BJ (cell line): ENCODE data around the gene PRRC2C. TPM values are rescaled to one million over a fixed set of nuclear protein-coding genes. Genes with fewer than 3 reads are reported as not detected.

Source experiments
- CTCF ChIA-PET: fragments of 350-600 bp; formaldehyde crosslinking; extraction: SDS; loops from one replicate; lab custom pipeline; 2021; ENCODE audit warnings: antibody characterized with exemption, inconsistent platforms; lab: Yijun Ruan, JAX
- POLR2A ChIA-PET: fragments of 300-600 bp; sonication (Branson Sonifier 250); formaldehyde crosslinking; extraction: SDS; loops from one replicate; lab custom pipeline; 2021; ENCODE audit warnings: antibody characterized with exemption; lab: Charles Lee
- DNase-seq: peaks from one replicate; pipeline ENCODE4 v3.0.0-alpha.2; 2011; ENCODE audit warnings: low read depth
- H3K27me3 ChIP-seq: 2 replicates; pipeline ENCODE4 v1.6.0; 2011; ENCODE audit warnings: low read length; ENCODE audit not compliant: control insufficient read depth, insufficient read depth
- H3K36me3 ChIP-seq: 2 replicates; pipeline ENCODE4 v1.5.1; 2011; ENCODE audit warnings: low read length; ENCODE audit not compliant: control insufficient read depth, insufficient read depth
- H3K4me3 ChIP-seq: 2 replicates; pipeline ENCODE4 v1.5.1; 2011; ENCODE audit warnings: low read depth, mild to moderate bottlenecking, control low read depth, low read length
- polyA plus RNA-seq: library from polyadenylated mRNA; depleted of rRNA; stranded (reverse); fragments of >200 nt; gene quantifications from 2 replicates; pipeline ENCODE4 v1.2.3, GENCODE V29; 2011
- TF ChIP-seq, protein P1 (sequence below): IDR thresholded peaks from 2 replicates; pipeline ENCODE4 v1.5.1; 2011; ENCODE audit warnings: low read depth, mild to moderate bottlenecking, control low read depth, inconsistent platforms, low read length, moderate library complexity; ENCODE audit not compliant: insufficient read depth

The PRRC2C gene
- polyA plus RNA-seq, 1 experiment, result 27.2 TPM

- TF ChIP-seq, protein P1, sequence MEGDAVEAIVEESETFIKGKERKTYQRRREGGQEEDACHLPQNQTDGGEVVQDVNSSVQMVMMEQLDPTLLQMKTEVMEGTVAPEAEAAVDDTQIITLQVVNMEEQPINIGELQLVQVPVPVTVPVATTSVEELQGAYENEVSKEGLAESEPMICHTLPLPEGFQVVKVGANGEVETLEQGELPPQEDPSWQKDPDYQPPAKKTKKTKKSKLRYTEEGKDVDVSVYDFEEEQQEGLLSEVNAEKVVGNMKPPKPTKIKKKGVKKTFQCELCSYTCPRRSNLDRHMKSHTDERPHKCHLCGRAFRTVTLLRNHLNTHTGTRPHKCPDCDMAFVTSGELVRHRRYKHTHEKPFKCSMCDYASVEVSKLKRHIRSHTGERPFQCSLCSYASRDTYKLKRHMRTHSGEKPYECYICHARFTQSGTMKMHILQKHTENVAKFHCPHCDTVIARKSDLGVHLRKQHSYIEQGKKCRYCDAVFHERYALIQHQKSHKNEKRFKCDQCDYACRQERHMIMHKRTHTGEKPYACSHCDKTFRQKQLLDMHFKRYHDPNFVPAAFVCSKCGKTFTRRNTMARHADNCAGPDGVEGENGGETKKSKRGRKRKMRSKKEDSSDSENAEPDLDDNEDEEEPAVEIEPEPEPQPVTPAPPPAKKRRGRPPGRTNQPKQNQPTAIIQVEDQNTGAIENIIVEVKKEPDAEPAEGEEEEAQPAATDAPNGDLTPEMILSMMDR, result no peak
- DNase-seq, result no peak
- ChIA-PET CTCF (interaction anchor here (6.4 kb wide), 1 partner anchor 17 kb away, joined by 40 read pairs; no protein-coding TSS in a partner anchor), POLR2A (no interaction called here)
- H3K27me3 ChIP-seq, result peaks cover 4% of the 10 kb centered on the region; the same call in 1 of the 2 replicates
- H3K36me3 ChIP-seq, result no peaks in the 10 kb centered on the region
- no peak overlapping the region for H3K4me3 ChIP-seq
Observed at GRCh38 chr1:171628225-171628624, 142.9 kb downstream of the PRRC2C start.

GRCh38 chr1:171635661-171636060 is 150.3 kb downstream of the PRRC2C start:
- DNase-seq, result no peak
- CTCF ChIA-PET, result interaction anchor here (0.6 to 2.3 kb wide), 3 partner anchors 9 to 351 kb away, joined by 3 to 14 read pairs (median 3); no protein-coding TSS in a partner anchor
- H3K27me3 ChIP-seq, result no peaks in the 10 kb centered on the region; the same call in 1 of the 2 replicates
- TF ChIP-seq, protein P1, result no peak
- H3K36me3 ChIP-seq, result no peaks in the 10 kb centered on the region
- no peak overlapping the region for H3K4me3 ChIP-seq
- POLR2A ChIA-PET, result no interaction called here

DNA sequence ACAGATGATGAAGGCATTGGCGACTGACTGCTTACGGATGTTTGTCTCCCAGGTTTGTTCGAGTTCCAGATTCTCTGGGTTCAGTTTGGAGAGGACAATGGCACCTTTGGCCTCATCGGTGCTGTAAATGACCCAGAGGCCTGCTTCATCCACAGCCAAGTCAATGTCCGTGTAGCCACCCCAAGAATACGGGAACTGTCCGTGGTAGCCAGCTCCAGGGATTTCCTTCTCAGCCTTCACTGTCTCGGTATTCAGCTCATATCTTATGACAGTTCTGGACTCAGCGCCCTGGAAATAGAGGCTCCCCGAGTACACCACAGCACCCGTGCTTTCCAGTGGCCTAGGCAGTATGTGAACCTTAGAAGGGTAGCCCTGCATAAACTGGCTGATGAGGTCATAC is 150.8 kb downstream of the PRRC2C start:
- TF ChIP-seq, protein P1, result no peak
- ChIA-PET POLR2A (no interaction called here), CTCF (interaction anchor here (0.6 to 2.3 kb wide), 3 partner anchors 9 to 351 kb away, joined by 3 to 14 read pairs (median 3); no protein-coding TSS in a partner anchor)
- no peak overlapping the region for H3K4me3 ChIP-seq
- H3K36me3 ChIP-seq, result no peaks in the 10 kb centered on the region
- no peaks in the 10 kb centered on the region; the same call in 1 of the 2 replicates for H3K27me3 ChIP-seq
- no peak for DNase-seq

DNA sequence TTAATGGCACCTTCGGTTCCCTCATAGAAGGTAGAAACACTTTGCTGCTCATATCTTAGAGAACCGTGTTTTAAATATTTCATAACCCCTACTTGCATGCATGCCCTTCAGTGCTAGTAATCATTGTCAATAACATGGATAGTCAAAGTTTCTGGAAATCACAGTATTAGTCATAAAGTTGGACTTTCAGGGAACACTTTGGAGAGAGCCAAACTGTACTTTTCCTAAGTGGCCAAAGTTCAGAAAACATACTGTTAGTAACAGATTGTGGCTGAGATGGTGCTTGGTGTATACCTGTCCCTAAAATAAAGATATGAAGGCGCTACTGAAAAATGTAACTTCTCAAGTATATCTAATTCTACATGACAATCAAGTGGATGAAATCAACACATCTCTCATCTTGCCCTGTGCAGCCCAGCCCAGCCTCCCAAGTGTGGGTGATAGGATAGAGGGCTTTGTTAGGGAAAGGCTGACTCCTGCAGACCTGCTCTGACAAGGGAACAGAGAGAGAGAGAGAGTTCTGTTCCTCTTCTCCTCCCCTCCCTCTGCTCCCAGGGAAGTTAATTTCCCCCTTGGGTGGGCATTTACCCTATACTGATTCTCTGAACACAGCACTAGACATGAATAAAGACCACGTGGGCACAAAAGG is 152.7 kb downstream of the PRRC2C start:
- no peak overlapping the region for H3K4me3 ChIP-seq
- H3K36me3 ChIP-seq, result no peaks in the 10 kb centered on the region
- POLR2A ChIA-PET, result no interaction called here
- CTCF ChIA-PET, result no interaction called here
- TF ChIP-seq, protein P1, result no peak
- H3K27me3 ChIP-seq, result no peaks in the 10 kb centered on the region; the same call in 1 of the 2 replicates
- DNase-seq, result no peak

- ChIA-PET POLR2A (no interaction called here), CTCF (interaction anchor here (0.6 to 1.4 kb wide), 3 partner anchors 76 to 344 kb away, joined by 3 read pairs; no protein-coding TSS in a partner anchor)
- no peak for DNase-seq
- Histone ChIP-seq H3K36me3 (no peaks in the 10 kb centered on the region), H3K27me3 (no peaks in the 10 kb centered on the region; the same call in 1 of the 2 replicates), H3K4me3 (no peak overlapping the region)
- TF ChIP-seq, protein P1, result no peak
Observed at GRCh38 chr1:171640225-171640624, 154.9 kb downstream of the PRRC2C start.
